H1 (cell line): ENCODE measurements around the gene AP5Z1. TPM values are rescaled to one million over a fixed set of nuclear protein-coding genes. Genes with fewer than 3 reads are reported as not detected.

Experiments
- CTCF ChIA-PET: fragments of 300-600 bp; sonication (Branson Sonifier 250); formaldehyde crosslinking; loops from one replicate; lab custom pipeline; 2021; ENCODE audit not compliant: partially characterized antibody; lab: Charles Lee
- POLR2A ChIA-PET: fragments of 300-600 bp; sonication (Branson Sonifier 250); formaldehyde crosslinking; loops from one replicate; lab custom pipeline; 2021; ENCODE audit warnings: inconsistent platforms; ENCODE audit not compliant: partially characterized antibody; lab: Charles Lee
- DNase-seq, 2 experiments: peaks; one replicate each; pipeline versions ENCODE4 v3.0.0 to v3.0.0-alpha.2; 2010 to 2022; ENCODE audit warnings: low spot score in 2 of 2, low read depth in 1 of 2, mixed read lengths in 1 of 2
- FAIRE-seq: peaks from 2 replicates; lab custom pipeline; 2011; peaks lifted over from hg19 to GRCh38; lab: Jason Lieb, UNC
- H2AFZ ChIP-seq: 2 replicates; pipeline ENCODE4 v1.8.1; 2012; ENCODE audit warnings: low read length, inconsistent platforms
- H2AK5ac ChIP-seq: 2 replicates; pipeline ENCODE4 v1.6.1; 2013; ENCODE audit warnings: low read depth, low read length
- H2BK120ac ChIP-seq: replicated peaks from 2 replicates; pipeline ENCODE3; 2013; ENCODE audit warnings: low read depth, low read length, inconsistent platforms
- H2BK12ac ChIP-seq: 2 replicates; pipeline ENCODE4 v1.6.1; 2013; ENCODE audit warnings: low read depth, low read length
- H2BK15ac ChIP-seq: 2 replicates; pipeline ENCODE4 v1.6.1; 2013; ENCODE audit warnings: low read length
- H2BK20ac ChIP-seq: 2 replicates; pipeline ENCODE4 v1.6.1; 2013; ENCODE audit warnings: low read length
- H2BK5ac ChIP-seq: 2 replicates; pipeline ENCODE4 v1.6.1; 2013; ENCODE audit warnings: low read depth, low read length
- H3K14ac ChIP-seq: 2 replicates; pipeline ENCODE4 v1.6.1; 2013; ENCODE audit warnings: inconsistent platforms; ENCODE audit not compliant: insufficient read length
- H3K18ac ChIP-seq: 2 replicates; pipeline ENCODE4 v1.6.1; 2013; ENCODE audit warnings: low read length; ENCODE audit errors: extremely low read depth
- H3K23ac ChIP-seq: 2 replicates; pipeline ENCODE4 v1.6.1; 2013; ENCODE audit warnings: inconsistent platforms; ENCODE audit not compliant: insufficient read length
- H3K23me2 ChIP-seq: 2 replicates; pipeline ENCODE4 v1.6.1; 2013; ENCODE audit warnings: low read depth, low read length
- H3K27ac ChIP-seq: 2 replicates; pipeline ENCODE4 v1.6.1; 2011; ENCODE audit warnings: low read depth, low read length, inconsistent platforms
- H3K27me3 ChIP-seq, 4 experiments: replicated peaks in 1 of 4; 1 replicate in 1 of 4; 2 replicates in 3 of 4; pipeline versions ENCODE4 v1.6.1 to v1.8.1; 2011 to 2013; ENCODE audit warnings: low read length in 3 of 4, mild to moderate bottlenecking in 3 of 4, inconsistent platforms in 2 of 4, mixed read lengths in 2 of 4, moderate library complexity in 1 of 4; ENCODE audit not compliant: control insufficient read depth in 3 of 4, insufficient read depth in 3 of 4; ENCODE audit errors: extremely low read depth in 1 of 4
- H3K36me3 ChIP-seq, 4 experiments: 2 replicates each; pipeline versions ENCODE4 v1.6.1 to v1.8.1; 2011 to 2013; ENCODE audit warnings: mild to moderate bottlenecking in 4 of 4, low read length in 3 of 4, moderate library complexity in 2 of 4, control low read depth in 1 of 4, inconsistent platforms in 1 of 4; ENCODE audit not compliant: insufficient read depth in 4 of 4, control insufficient read depth in 2 of 4
- H3K4ac ChIP-seq: replicated peaks from 2 replicates; pipeline ENCODE3; 2013; ENCODE audit warnings: low read length, low read depth, mixed read lengths, inconsistent platforms; ENCODE audit not compliant: insufficient read length
- H3K4me1 ChIP-seq, 4 experiments: replicated peaks in 1 of 4; 1 replicate in 1 of 4; 2 replicates in 3 of 4; pipeline versions ENCODE4 v1.6.1 to v1.8.1; 2011 to 2013; ENCODE audit warnings: low read length in 3 of 4, inconsistent platforms in 2 of 4, mixed read lengths in 1 of 4; ENCODE audit not compliant: insufficient read depth in 4 of 4, control insufficient read depth in 3 of 4
- H3K4me2 ChIP-seq, 2 experiments: 2 replicates each; pipeline versions ENCODE4 v1.6.1 to v1.8.1; 2011 to 2013; ENCODE audit warnings: low read depth in 2 of 2, low read length in 2 of 2, control low read depth in 1 of 2, inconsistent platforms in 1 of 2, mild to moderate bottlenecking in 1 of 2; ENCODE audit not compliant: insufficient read depth in 1 of 2
- H3K4me3 ChIP-seq, 4 experiments: fragments of 200-600, 300-600 bp in 1 of 4; sonication (generic), shearing (Covaris generic), sonication (Bioruptor Twin) in 1 of 4; 2 replicates each; pipeline versions ENCODE4 v1.5.1 to v1.8.1; 2011 to 2016; ENCODE audit warnings: low read length in 4 of 4, low read depth in 3 of 4, control low read depth in 2 of 4, inconsistent platforms in 2 of 4, mild to moderate bottlenecking in 2 of 4, mixed read lengths in 1 of 4, moderate library complexity in 1 of 4; ENCODE audit not compliant: insufficient read depth in 2 of 4; ENCODE audit errors: extremely low read depth in 1 of 4
- H3K56ac ChIP-seq: replicated peaks from 2 replicates; pipeline ENCODE3; 2013; ENCODE audit warnings: low read depth, mild to moderate bottlenecking, mixed read lengths, low read length, inconsistent platforms; ENCODE audit not compliant: insufficient read length
- H3K79me1 ChIP-seq: 2 replicates; pipeline ENCODE4 v1.6.1; 2013; ENCODE audit warnings: low read depth, low read length, control low read depth
- H3K79me2 ChIP-seq, 2 experiments: 2 replicates each; pipeline versions ENCODE4 v1.6.1 to v1.8.1; 2012 to 2013; ENCODE audit warnings: low read length in 2 of 2, mild to moderate bottlenecking in 2 of 2, inconsistent platforms in 1 of 2; ENCODE audit not compliant: insufficient read depth in 2 of 2, control insufficient read depth in 1 of 2
- H3K9ac ChIP-seq, 4 experiments: replicated peaks in 1 of 4; 1 replicate in 1 of 4; 2 replicates in 3 of 4; pipeline versions ENCODE4 v1.6.1 to v1.8.1; 2011 to 2013; ENCODE audit warnings: low read depth in 3 of 4, low read length in 3 of 4, control low read depth in 2 of 4, mild to moderate bottlenecking in 2 of 4, moderate library complexity in 2 of 4, inconsistent platforms in 1 of 4; ENCODE audit errors: extremely low read depth in 1 of 4
- H3K9me3 ChIP-seq, 2 experiments: 2 replicates each; pipeline versions ENCODE4 v1.6.1 to v1.8.1; 2012 to 2013; ENCODE audit warnings: mild to moderate bottlenecking in 2 of 2, moderate library complexity in 2 of 2, control low read depth in 1 of 2, inconsistent platforms in 1 of 2, low read depth in 1 of 2, low read length in 1 of 2, mixed read lengths in 1 of 2; ENCODE audit not compliant: insufficient read depth in 2 of 2
- H4K20me1 ChIP-seq, 2 experiments: replicated peaks in 1 of 2; 2 replicates each; pipeline versions ENCODE3 to v1.8.1; 2011 to 2013; ENCODE audit warnings: inconsistent platforms in 2 of 2, low read length in 2 of 2, mild to moderate bottlenecking in 1 of 2; ENCODE audit not compliant: insufficient read depth in 2 of 2, control insufficient read depth in 1 of 2
- H4K5ac ChIP-seq: 2 replicates; pipeline ENCODE4 v1.6.1; 2013; ENCODE audit warnings: low read length, low read depth, mixed read lengths, inconsistent platforms; ENCODE audit not compliant: insufficient read length
- H4K8ac ChIP-seq: 2 replicates; pipeline ENCODE4 v1.8.0; 2013; ENCODE audit warnings: mild to moderate bottlenecking, moderate library complexity, low read length, inconsistent platforms; ENCODE audit not compliant: insufficient read depth; ENCODE audit errors: extremely low read depth
- H4K91ac ChIP-seq: replicated peaks from 2 replicates; pipeline ENCODE3; 2013; ENCODE audit warnings: low read length, mixed read lengths, inconsistent platforms; ENCODE audit not compliant: insufficient read length
- BRCA1 ChIP-seq: IDR thresholded peaks from 2 replicates; pipeline ENCODE4 v1.6.1; 2012; ENCODE audit warnings: low read depth, low read length, improper control_type of control experiment
- CHD2 ChIP-seq: IDR thresholded peaks from 2 replicates; pipeline ENCODE4 v1.6.1; 2012; ENCODE audit warnings: low read length, improper control_type of control experiment
- CTBP2 ChIP-seq: IDR thresholded peaks from 2 replicates; pipeline ENCODE4 v1.7.0; 2011; ENCODE audit warnings: borderline replicate concordance, mild to moderate bottlenecking, moderate library complexity, mixed read lengths, low read length; ENCODE audit not compliant: insufficient read depth, insufficient read length
- GABPA ChIP-seq: IDR thresholded peaks from 2 replicates; pipeline ENCODE4 v1.6.1; 2011; ENCODE audit warnings: mild to moderate bottlenecking, low read length, moderate library complexity, borderline replicate concordance; ENCODE audit not compliant: insufficient read depth
- MAFK ChIP-seq: IDR thresholded peaks from 2 replicates; pipeline ENCODE4 v1.6.1; 2012; ENCODE audit warnings: low read depth, mild to moderate bottlenecking, improper control_type of control experiment, low read length
- TAF7 ChIP-seq: optimal IDR thresholded peaks from 2 replicates; pipeline ENCODE3; 2011; ENCODE audit warnings: low read depth, mild to moderate bottlenecking, inconsistent platforms, low read length, moderate library complexity, borderline replicate concordance
- TCF12 ChIP-seq: IDR thresholded peaks from 2 replicates; pipeline ENCODE4 v1.6.1; 2011; ENCODE audit warnings: low read depth, mild to moderate bottlenecking, low read length
- YY1 ChIP-seq: IDR thresholded peaks from 2 replicates; pipeline ENCODE4 v1.6.1; 2011; ENCODE audit warnings: low read depth, mild to moderate bottlenecking, low read length
- ZNF274 ChIP-seq: IDR thresholded peaks from 2 replicates; pipeline ENCODE4 v1.7.0; 2012; ENCODE audit warnings: low read length, borderline replicate concordance; ENCODE audit errors: extremely low read depth
- WGBS, 2 experiments: shearing (Covaris generic) in 1 of 2; methylation state at CpG; one replicate each; pipeline versions ENCODE4 v1.1.6 to v1.1.7; 2013 to 2015; ENCODE audit warnings: low lambda C conversion rate in 2 of 2, mixed read lengths in 2 of 2, inconsistent platforms in 1 of 2, low coverage in 1 of 2, missing lambda C conversion rate in 1 of 2; ENCODE audit not compliant: insufficient replicate concordance in 2 of 2, insufficient coverage in 1 of 2, insufficient read length in 1 of 2; ENCODE audit errors: extremely low coverage in 1 of 2, missing lambda C conversion rate in 1 of 2; 5-methylcytosine and 5-hydroxymethylcytosine counted together
- polyA plus RNA-seq, 7 experiments: library from polyadenylated mRNA; depleted of rRNA in 3 of 7; stranded (reverse) in 5 of 7; unstranded in 2 of 7; fragments of >200 nt in 5 of 7; fragments of 200-250 nt in 2 of 7; gene quantifications; 1 replicate in 5 of 7; 2 replicates in 1 of 7; 4 replicates in 1 of 7; pipeline versions ENCODE4 v1.2.1 to v1.2.3, GENCODE V29; 2011 to 2013; ENCODE audit warnings: missing spikeins in 2 of 7, mixed read lengths in 2 of 7
- total RNA-seq: library from RNA; stranded (reverse); fragmentation: NEBNext Ultra II Directional; extraction: Animal tissue kit (Norgen Biotek cat#: 25700); gene quantifications from 2 replicates; pipeline ENCODE4 v1.2.1, GENCODE V29; 2021
- TF ChIP-seq, protein P1 (sequence below), 3 experiments: IDR thresholded peaks; 1 replicate in 2 of 3; 2 replicates in 1 of 3; pipeline versions ENCODE4 v1.5.1 to v1.6.1; 2011; ENCODE audit warnings: low read length in 3 of 3, mild to moderate bottlenecking in 3 of 3, inconsistent platforms in 2 of 3, low read depth in 1 of 3, moderate library complexity in 1 of 3; ENCODE audit not compliant: insufficient read depth in 1 of 3; ENCODE audit errors: control extremely low read depth in 1 of 3

AP5Z1 gene
- total and polyA plus RNA-seq, 2 of the 8 experiments (the other 6 are each of a cell fraction or from before 2014, with no cell fraction given) = 24.0 to 24.7 TPM

DNA sequence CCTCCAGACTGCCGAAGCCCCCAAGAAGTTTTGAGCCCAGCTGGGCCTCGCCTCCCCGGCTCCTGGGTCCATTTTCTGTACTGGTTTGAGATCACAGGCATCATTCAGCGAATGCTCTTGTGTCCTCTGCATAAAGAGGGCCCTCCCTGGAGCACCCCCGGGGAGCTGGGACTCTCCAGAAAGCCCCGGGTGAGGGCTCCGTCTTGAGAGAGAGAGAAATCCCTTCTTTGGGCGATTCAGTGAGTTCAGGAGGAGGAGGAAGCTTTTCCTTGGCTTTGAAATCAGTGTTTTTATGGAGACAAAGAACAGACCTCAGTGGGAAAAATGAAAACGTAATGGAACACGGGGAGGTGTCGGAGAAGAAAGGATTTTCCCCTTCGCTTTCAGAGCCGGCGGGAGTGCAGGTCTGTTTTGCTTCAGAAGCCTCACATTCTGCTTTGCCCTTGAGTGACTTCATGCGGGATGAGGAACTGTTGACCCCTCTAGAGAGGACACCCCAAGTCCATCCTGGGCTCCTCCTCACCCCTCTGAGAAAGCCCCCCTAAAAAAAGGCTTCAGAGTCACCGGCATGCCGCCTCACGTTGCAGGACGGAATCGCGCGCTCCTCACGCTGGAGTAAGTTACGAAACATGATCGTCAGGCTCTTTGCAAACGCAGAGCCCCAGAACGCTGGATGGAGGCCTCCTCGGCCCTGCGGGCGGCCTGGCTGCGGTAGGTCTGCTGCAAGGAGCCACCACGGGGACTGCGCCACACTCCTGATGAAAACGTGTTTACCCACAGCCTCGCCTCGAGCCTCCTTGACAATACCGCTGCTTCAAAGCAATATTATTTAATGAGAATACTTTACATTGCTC lies 8.5 kb upstream of the AP5Z1 start:
- no peak overlapping the region for H2BK120ac ChIP-seq
- no peaks in the 10 kb centered on the region for H4K20me1 ChIP-seq
- no peak overlapping the region for H2BK20ac ChIP-seq
- H3K27ac ChIP-seq = no peak overlapping the region
- no peaks in the 10 kb centered on the region for H3K23me2 ChIP-seq
- no peak overlapping the region for H3K4me3 ChIP-seq
- H4K91ac ChIP-seq = no peak overlapping the region
- no peak overlapping the region for H3K18ac ChIP-seq
- CTCF ChIA-PET = interaction anchor here (0.7 to 2.4 kb wide), 8 partner anchors 9 to 598 kb away, joined by 3 to 10 read pairs (median 4); partner anchors contain the start of gene AP5Z1
- WGBS, 2 experiments = 88% methylated on average over 37 of the region's 37 CpGs; no CpG with 5 or more reads in 1 of the 2 experiments
- no peak overlapping the region for H3K56ac ChIP-seq
- no peaks in the 10 kb centered on the region for H3K79me1 ChIP-seq
- no peaks in the 10 kb centered on the region for H3K27me3 ChIP-seq
- H2BK5ac ChIP-seq = no peak overlapping the region
- no peak overlapping the region for H4K5ac ChIP-seq
- POLR2A ChIA-PET = no interaction called here
- no peak overlapping the region for H4K8ac ChIP-seq
- no peak overlapping the region for H3K23ac ChIP-seq
- no peak overlapping the region for H2BK15ac ChIP-seq
- DNase-seq (no peak), FAIRE-seq (no peak)
- peaks cover 0 to 5% (median 0%) of the 10 kb centered on the region in 4 experiments; a peak in 2 of 8 replicates for H3K36me3 ChIP-seq
- H3K4me2 ChIP-seq = no peak overlapping the region
- no peak overlapping the region for H2AK5ac ChIP-seq
- no peak overlapping the region for H3K9ac ChIP-seq
- no peaks in the 10 kb centered on the region for H3K79me2 ChIP-seq
- no peak overlapping the region for H3K14ac ChIP-seq
- H3K9me3 ChIP-seq = no peaks in the 10 kb centered on the region
- no peak overlapping the region for H2AFZ ChIP-seq
- no peaks in the 10 kb centered on the region for H3K4me1 ChIP-seq
- no peak overlapping the region for H3K4ac ChIP-seq
- no peak overlapping the region for H2BK12ac ChIP-seq
- TF ChIP-seq, protein P1, sequence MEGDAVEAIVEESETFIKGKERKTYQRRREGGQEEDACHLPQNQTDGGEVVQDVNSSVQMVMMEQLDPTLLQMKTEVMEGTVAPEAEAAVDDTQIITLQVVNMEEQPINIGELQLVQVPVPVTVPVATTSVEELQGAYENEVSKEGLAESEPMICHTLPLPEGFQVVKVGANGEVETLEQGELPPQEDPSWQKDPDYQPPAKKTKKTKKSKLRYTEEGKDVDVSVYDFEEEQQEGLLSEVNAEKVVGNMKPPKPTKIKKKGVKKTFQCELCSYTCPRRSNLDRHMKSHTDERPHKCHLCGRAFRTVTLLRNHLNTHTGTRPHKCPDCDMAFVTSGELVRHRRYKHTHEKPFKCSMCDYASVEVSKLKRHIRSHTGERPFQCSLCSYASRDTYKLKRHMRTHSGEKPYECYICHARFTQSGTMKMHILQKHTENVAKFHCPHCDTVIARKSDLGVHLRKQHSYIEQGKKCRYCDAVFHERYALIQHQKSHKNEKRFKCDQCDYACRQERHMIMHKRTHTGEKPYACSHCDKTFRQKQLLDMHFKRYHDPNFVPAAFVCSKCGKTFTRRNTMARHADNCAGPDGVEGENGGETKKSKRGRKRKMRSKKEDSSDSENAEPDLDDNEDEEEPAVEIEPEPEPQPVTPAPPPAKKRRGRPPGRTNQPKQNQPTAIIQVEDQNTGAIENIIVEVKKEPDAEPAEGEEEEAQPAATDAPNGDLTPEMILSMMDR (IDR thresholded peaks at IDR 0.05; ENCODE audit: control extremely low read depth in 1 of 3, insufficient read depth in 1 of 3, low read depth in 1 of 3, low read length in 3 of 3) = no peak
- TF ChIP-seq ZNF274 = no peak
- no peak for TF ChIP-seq CHD2
- TF ChIP-seq YY1 = no peak
- TF ChIP-seq TAF7 = no peak
- TF ChIP-seq TCF12 = no peak
- no peak for TF ChIP-seq MAFK
- TF ChIP-seq CTBP2 = no peak
- TF ChIP-seq BRCA1 = no peak
- no peak for TF ChIP-seq GABPA
